NCI-H1436 treated with DMSO at 0.1 percent for 48 hours (cell line): Measurements from ENCODE around the gene TLR4.

Experiments
- DNase-seq: peaks from one replicate; lab custom pipeline; 2025; lab: John Stamatoyannopoulos, UW

The TLR4 gene

GRCh38 chr9:117714282-117714681, 10.1 kb downstream of the TLR4 start:
- DNase-seq: no peak

- DNase-seq: no peak
These were observed 11.3 kb downstream of the TLR4 start for GRCh38 chr9:117715411-117715989.

- DNase-seq: no peak
These were observed 13.9 kb downstream of the TLR4 start for GRCh38 chr9:117718085-117718484.

GRCh38 chr9:117718701-117719100, 14.5 kb downstream of the TLR4 start:
- no peak for DNase-seq

GRCh38 chr9:117719161-117719920, 15.1 kb downstream of the TLR4 start:
- DNase-seq: no peak

GRCh38 chr9:117720066-117720465, 15.9 kb downstream of the TLR4 start:
- no peak for DNase-seq

GRCh38 chr9:117720555-117720954, 16.4 kb downstream of the TLR4 start:
- no peak for DNase-seq

- DNase-seq: no peak
These were observed 16.8 kb downstream of the TLR4 start for GRCh38 chr9:117720987-117721386.

- DNase-seq: no peak
These were observed 18.0 kb downstream of the TLR4 start for GRCh38 chr9:117722108-117722761.

- no peak for DNase-seq
These were observed 19.9 kb downstream of the TLR4 start for GRCh38 chr9:117723986-117724625.

- DNase-seq: no peak
These were observed 21.3 kb downstream of the TLR4 start for GRCh38 chr9:117725426-117725887.

GRCh38 chr9:117729375-117729774, 25.2 kb downstream of the TLR4 start:
- no peak for DNase-seq

- DNase-seq: no peak
These were observed 28.3 kb downstream of the TLR4 start for GRCh38 chr9:117732494-117732893.

GRCh38 chr9:117733465-117733864, 29.3 kb downstream of the TLR4 start:
- DNase-seq: no peak

GRCh38 chr9:117734082-117734481, 29.9 kb downstream of the TLR4 start:
- DNase-seq: no peak

- DNase-seq: no peak
These were observed 30.5 kb downstream of the TLR4 start for GRCh38 chr9:117734523-117735314.

- DNase-seq: no peak
These were observed 33.6 kb downstream of the TLR4 start for GRCh38 chr9:117737721-117738226.

GRCh38 chr9:117739206-117739605, 35.0 kb downstream of the TLR4 start:
- DNase-seq: no peak

- DNase-seq: no peak
These were observed 35.6 kb downstream of the TLR4 start for GRCh38 chr9:117739624-117740347.

GRCh38 chr9:117742131-117742530, 37.9 kb downstream of the TLR4 start:
- no peak for DNase-seq

GRCh38 chr9:117744369-117744768, 40.2 kb downstream of the TLR4 start:
- no peak for DNase-seq
